AG10803 (cell line): ENCODE measurements around the gene ZSWIM8.
"Not testable (repeated sequence)": the region's sequence is repeated elsewhere in the genome, so short reads cannot be mapped to it uniquely, and the experiment has no call there.

Experiments
- DNase-seq: peaks from one replicate; pipeline ENCODE4 v3.0.0; 2010; ENCODE audit warnings: low read depth
- H3K4me3 ChIP-seq: 2 replicates; pipeline ENCODE4 v1.5.1; 2011; ENCODE audit warnings: mild to moderate bottlenecking, low read length, control low read depth
- CTCF ChIP-seq: conservative IDR thresholded peaks from 2 replicates; pipeline ENCODE4 v1.5.1; 2011; ENCODE audit warnings: mild to moderate bottlenecking, low read length, control low read depth, inconsistent platforms

The ZSWIM8 gene

GRCh38 chr10:73785721-73786511 is 510 bp downstream of the ZSWIM8 start:
- peak; percentile 50 for DNase-seq
- no peak for TF ChIP-seq CTCF
- H3K4me3 ChIP-seq, result peak overlapping the region; percentile 91

GRCh38 chr10:73786512-73786885 is 1.1 kb downstream of the ZSWIM8 start:
- 0 out of 2 replicates have a peak, but pooled peaks have one; percentile 10 for TF ChIP-seq CTCF
- peak overlapping the region; percentile 91 for H3K4me3 ChIP-seq
- DNase-seq, result no peak

GRCh38 chr10:73787031-73787800 is 1.8 kb downstream of the ZSWIM8 start:
- not testable (repeated sequence) for DNase-seq
- peak overlapping the region; percentile 26; the same call in 1 of the 2 replicates for H3K4me3 ChIP-seq

GRCh38 chr10:73788864-73789658 is 3.7 kb downstream of the ZSWIM8 start:
- no peak for DNase-seq
- no peak overlapping the region for H3K4me3 ChIP-seq
- no peak for TF ChIP-seq CTCF

- TF ChIP-seq CTCF, result no peak
- H3K4me3 ChIP-seq, result no peak overlapping the region
- no peak for DNase-seq
These were observed 4.3 kb downstream of the ZSWIM8 start for GRCh38 chr10:73789659-73790055.

- no peak overlapping the region for H3K4me3 ChIP-seq
- no peak for TF ChIP-seq CTCF
- no peak for DNase-seq
These were observed 5.7 kb downstream of the ZSWIM8 start for GRCh38 chr10:73790886-73791625.
